ENCODE data around the gene SRSF12.

Gene SRSF12

DNA sequence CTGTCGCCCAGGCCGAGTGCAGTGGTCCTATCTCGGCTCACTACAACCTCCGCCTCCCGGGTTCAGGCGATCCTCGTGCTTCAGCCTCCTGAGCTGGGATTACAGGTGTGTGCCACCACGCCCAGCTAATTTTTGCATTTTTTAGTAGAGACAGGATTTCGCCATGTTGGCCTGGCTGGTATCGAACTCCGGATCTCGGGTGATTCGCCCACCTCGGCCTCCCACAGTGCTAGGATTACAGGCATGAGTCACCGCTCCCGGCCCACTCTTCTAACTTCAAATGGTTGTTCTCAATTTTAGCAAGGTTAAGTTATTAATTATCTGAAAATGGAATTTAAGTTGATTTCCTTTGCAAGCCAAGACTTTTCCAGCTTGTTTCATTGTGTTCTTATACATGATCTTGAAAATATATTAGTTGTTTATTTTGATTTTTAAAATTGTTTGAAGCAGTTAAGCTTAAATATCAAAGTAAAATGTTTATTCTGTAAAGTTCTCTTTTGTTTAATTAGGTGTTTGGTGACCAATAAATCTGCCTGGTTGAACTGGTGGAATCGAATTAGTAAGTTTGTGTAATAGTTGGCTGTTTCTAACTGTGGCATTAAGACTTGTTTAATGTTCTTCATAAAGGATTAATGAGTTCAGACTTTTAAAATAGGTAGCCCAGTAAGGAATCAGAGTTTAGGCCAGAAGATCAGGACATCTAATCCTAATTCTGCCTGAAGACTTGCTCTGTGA, 30.3 kb upstream of the SRSF12 start:
- H4K8ac ChIP-seq (ENCODE audit: low read depth, low read length): no peak overlapping the region
- no peak overlapping the region for H2BK5ac ChIP-seq (ENCODE audit: low read length)
- H2BK120ac ChIP-seq (ENCODE audit: low read depth, low read length): no peak overlapping the region
- no peak overlapping the region for H3K27ac ChIP-seq (ENCODE audit: low read depth, low read length)
- H3K23ac ChIP-seq (ENCODE audit: low read length): no peak overlapping the region
- peaks cover 12% of the 10 kb centered on the region for H3K27me3 ChIP-seq (ENCODE audit: insufficient read depth, low read length, poor library complexity)
- no CpG with 5 or more reads among the region's 17 CpGs for WGBS (ENCODE audit: extremely low coverage, insufficient coverage, low lambda C conversion rate)
- H3K9ac ChIP-seq (ENCODE audit: low read length): no peak overlapping the region
- no peaks in the 10 kb centered on the region for H3K4me1 ChIP-seq (ENCODE audit: control insufficient read depth, low read depth, low read length)
- DNase-seq: no peak
- H3K56ac ChIP-seq (ENCODE audit: low read length): no peak overlapping the region
- H3K4me2 ChIP-seq (ENCODE audit: low read length): no peak overlapping the region
- H2BK15ac ChIP-seq (replicated peaks; ENCODE audit: low read depth): no peak overlapping the region
- no peaks in the 10 kb centered on the region for H3K79me1 ChIP-seq (ENCODE audit: low read length)
- no peak overlapping the region for H3K4me3 ChIP-seq (ENCODE audit: low read length)
- H3K36me3 ChIP-seq (ENCODE audit: control insufficient read depth, insufficient read depth, low read length): no peaks in the 10 kb centered on the region
- no peak overlapping the region for H2AK5ac ChIP-seq (ENCODE audit: low read length)
- no peak overlapping the region for H3K18ac ChIP-seq (ENCODE audit: low read length)
- no peaks in the 10 kb centered on the region for H3K79me2 ChIP-seq (ENCODE audit: control insufficient read depth, insufficient read depth, low read length)
- no peak overlapping the region for H3K4ac ChIP-seq (ENCODE audit: low read depth, low read length)
- H4K5ac ChIP-seq (ENCODE audit: low read length): no peak overlapping the region

DNA sequence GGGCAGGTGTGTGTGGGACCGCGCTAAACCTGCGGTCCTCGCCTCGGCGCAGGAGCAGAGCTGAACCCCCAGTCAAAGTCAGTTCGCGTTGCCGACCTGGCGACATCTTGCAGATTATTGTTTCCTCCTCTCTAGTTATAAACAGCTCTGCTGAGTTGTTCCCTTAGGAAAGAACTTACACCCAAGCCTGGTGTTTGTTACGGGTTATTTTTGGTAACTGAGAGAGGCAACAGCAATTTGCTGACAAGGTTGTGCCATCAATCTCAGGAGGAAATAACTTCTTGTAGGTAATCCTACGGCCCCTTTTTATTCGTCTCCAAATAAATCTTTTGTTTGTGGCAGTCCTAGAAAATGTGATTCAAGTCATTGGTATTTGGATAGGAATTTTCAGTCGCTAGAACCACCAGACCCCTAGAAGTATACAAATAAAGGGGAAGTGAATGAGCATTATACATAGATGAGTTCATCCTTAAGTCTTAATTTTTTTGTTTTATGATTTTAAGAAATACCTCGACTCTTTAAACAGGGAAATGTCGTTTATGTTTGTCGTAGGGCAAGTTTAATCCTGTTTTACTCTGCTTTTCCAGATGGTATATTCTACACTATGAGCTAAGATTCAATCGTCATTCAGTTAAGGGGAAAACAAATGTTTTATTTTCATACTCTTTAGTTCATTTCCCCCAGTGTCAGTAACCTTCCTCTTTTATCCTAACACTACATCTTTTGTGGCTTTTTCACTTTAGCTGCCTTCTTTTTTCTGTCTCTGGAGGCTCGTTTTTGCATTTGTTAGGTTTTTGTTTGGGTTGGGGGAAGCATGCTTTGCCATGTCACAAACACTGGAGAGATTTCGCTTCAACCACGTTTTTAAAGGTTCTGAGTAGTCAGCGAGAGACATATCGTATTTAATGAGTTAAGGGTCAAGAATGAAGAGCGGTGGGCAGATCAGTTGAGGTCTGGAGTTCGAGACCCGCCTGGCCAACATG, 29.1 kb upstream of the SRSF12 start:
- H3K4me1 ChIP-seq (ENCODE audit: control insufficient read depth, low read depth, low read length): no peaks in the 10 kb centered on the region
- H3K4ac ChIP-seq (ENCODE audit: low read depth, low read length): no peak overlapping the region
- no peak overlapping the region for H2AK5ac ChIP-seq (ENCODE audit: low read length)
- no CpG with 5 or more reads among the region's 26 CpGs for WGBS (ENCODE audit: extremely low coverage, insufficient coverage, low lambda C conversion rate)
- peak overlapping the region; percentile 63 for H3K4me2 ChIP-seq (ENCODE audit: low read length)
- H3K18ac ChIP-seq (ENCODE audit: low read length): peak overlapping the region; percentile 1
- H3K27me3 ChIP-seq (ENCODE audit: insufficient read depth, low read length, poor library complexity): peaks cover 12% of the 10 kb centered on the region
- H3K56ac ChIP-seq (ENCODE audit: low read length): peak overlapping the region; percentile 82
- no peak overlapping the region for H3K23ac ChIP-seq (ENCODE audit: low read length)
- H3K36me3 ChIP-seq (ENCODE audit: control insufficient read depth, insufficient read depth, low read length): no peaks in the 10 kb centered on the region
- no peak overlapping the region for H3K4me3 ChIP-seq (ENCODE audit: low read length)
- H2BK5ac ChIP-seq (ENCODE audit: low read length): no peak overlapping the region
- DNase-seq: peak; percentile 64
- no peak overlapping the region for H4K5ac ChIP-seq (ENCODE audit: low read length)
- no peak overlapping the region for H2BK15ac ChIP-seq (replicated peaks; ENCODE audit: low read depth)
- no peak overlapping the region for H4K8ac ChIP-seq (ENCODE audit: low read depth, low read length)
- peak overlapping the region; percentile 68 for H3K9ac ChIP-seq (ENCODE audit: low read length)
- H3K79me2 ChIP-seq (ENCODE audit: control insufficient read depth, insufficient read depth, low read length): no peaks in the 10 kb centered on the region
- no peak overlapping the region for H3K27ac ChIP-seq (ENCODE audit: low read depth, low read length)
- no peaks in the 10 kb centered on the region for H3K79me1 ChIP-seq (ENCODE audit: low read length)
- no peak overlapping the region for H2BK120ac ChIP-seq (ENCODE audit: low read depth, low read length)

DNA sequence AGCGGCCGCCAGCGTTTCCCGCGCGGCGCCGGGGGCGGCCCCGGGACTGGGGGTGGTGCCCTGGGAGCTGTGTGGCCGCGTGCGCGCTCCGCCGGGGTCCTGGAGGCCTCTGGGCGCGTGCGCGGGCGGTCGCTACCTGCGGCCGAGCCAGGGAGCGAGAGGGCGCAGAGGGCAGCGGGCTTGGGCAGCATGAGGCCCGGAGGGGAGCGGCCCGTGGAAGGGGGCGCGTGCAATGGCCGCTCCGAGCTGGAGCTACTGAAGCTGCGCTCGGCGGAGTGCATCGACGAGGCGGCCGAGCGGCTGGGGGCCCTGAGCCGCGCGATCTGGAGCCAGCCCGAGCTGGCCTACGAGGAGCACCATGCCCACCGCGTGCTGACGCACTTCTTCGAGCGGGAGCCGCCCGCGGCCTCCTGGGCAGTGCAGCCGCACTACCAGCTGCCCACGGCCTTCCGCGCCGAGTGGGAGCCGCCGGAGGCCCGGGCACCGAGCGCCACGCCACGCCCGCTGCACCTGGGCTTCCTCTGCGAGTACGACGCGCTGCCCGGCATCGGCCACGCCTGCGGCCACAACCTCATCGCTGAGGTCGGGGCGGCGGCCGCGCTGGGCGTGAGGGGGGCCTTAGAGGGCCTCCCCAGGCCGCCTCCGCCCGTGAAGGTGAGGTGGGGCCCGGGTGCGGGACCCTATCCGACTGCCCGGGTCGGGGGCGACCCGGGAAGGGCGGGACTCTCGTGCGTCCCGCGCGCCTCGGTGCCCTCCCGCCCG, 28.3 kb upstream of the SRSF12 start, which contains the start of gene PM20D2:
TSS of gene PM20D2 (plus strand) at position 100 of the 762 bp plus-strand sequence. CDS start at position 190, 90 bp downstream.
- Histone ChIP-seq H3K4me2 (ENCODE audit: low read length) (peak within 1 kb of the TSS; percentile 63), H3K27me3 (ENCODE audit: insufficient read depth, low read length, poor library complexity) (peaks cover 12% of the 10 kb centered on the region), H3K18ac (ENCODE audit: low read length) (peak within 1 kb of the TSS; percentile 1), H2BK15ac (replicated peaks; ENCODE audit: low read depth) (no peak within 1 kb of the TSS), H3K27ac (ENCODE audit: low read depth, low read length) (no peak within 1 kb of the TSS), H3K4ac (ENCODE audit: low read depth, low read length) (no peak within 1 kb of the TSS), H3K23ac (ENCODE audit: low read length) (no peak within 1 kb of the TSS), H3K9ac (ENCODE audit: low read length) (peak within 1 kb of the TSS; percentile 68), H3K36me3 (ENCODE audit: control insufficient read depth, insufficient read depth, low read length) (no peaks in the 10 kb centered on the region), H3K4me3 (ENCODE audit: low read length) (peak within 1 kb of the TSS; percentile 16), H3K79me2 (ENCODE audit: control insufficient read depth, insufficient read depth, low read length) (no peaks in the 10 kb centered on the region), H3K79me1 (ENCODE audit: low read length) (no peaks in the 10 kb centered on the region), H2AK5ac (ENCODE audit: low read length) (no peak within 1 kb of the TSS), H4K5ac (ENCODE audit: low read length) (no peak within 1 kb of the TSS), H3K56ac (ENCODE audit: low read length) (peak within 1 kb of the TSS; percentile 82), H3K4me1 (ENCODE audit: control insufficient read depth, low read depth, low read length) (no peaks in the 10 kb centered on the region), H2BK5ac (ENCODE audit: low read length) (no peak within 1 kb of the TSS), H2BK120ac (ENCODE audit: low read depth, low read length) (no peak within 1 kb of the TSS), H4K8ac (ENCODE audit: low read depth, low read length) (no peak within 1 kb of the TSS)
- no CpG with 5 or more reads among the region's 102 CpGs for WGBS (ENCODE audit: extremely low coverage, insufficient coverage, low lambda C conversion rate)
- DNase-seq: peak; percentile 69

DNA sequence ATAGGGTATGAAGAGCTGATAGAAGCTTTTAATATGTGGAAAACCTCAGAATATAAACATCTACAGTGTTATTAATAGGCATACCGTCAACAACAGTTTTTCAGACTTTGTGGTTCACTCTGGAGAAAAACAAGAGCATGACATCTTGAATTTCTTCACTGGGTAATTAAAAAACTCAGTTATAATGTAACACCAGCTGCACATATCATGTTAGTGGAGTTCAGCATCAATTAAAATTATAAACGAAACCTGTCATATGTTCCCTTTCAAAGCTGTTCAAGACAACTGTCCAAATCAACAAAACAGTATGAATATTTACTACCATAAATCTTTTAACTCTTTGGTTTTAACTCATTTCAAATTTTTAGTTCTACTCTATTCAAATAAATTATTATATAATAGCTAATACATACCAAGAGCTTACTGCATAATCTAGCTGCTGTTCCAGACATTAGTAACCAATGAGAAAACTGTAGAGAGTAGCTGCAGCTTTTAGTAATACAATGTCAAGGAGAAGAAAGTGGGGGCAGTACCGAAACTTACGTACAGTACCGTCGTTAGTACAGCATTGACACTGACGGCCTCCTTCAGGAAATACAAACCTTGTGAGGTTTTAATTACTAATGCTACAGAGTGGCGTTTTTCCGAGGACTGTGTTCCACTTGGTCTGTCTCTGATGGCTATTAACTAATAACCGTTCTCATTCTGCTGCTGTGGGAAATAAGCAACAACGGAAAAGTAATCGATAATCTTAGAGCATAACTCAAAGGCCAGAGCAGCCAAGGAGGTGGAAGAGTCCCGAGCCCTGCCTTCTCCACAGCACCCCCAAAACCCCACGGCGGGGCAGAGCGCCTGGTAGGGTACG, 27.5 kb upstream of the SRSF12 start:
- no peaks in the 10 kb centered on the region for H3K36me3 ChIP-seq (ENCODE audit: control insufficient read depth, insufficient read depth, low read length)
- no peaks in the 10 kb centered on the region for H3K79me2 ChIP-seq (ENCODE audit: control insufficient read depth, insufficient read depth, low read length)
- no peak overlapping the region for H2AK5ac ChIP-seq (ENCODE audit: low read length)
- no peak overlapping the region for H3K4me3 ChIP-seq (ENCODE audit: low read length)
- H4K5ac ChIP-seq (ENCODE audit: low read length): no peak overlapping the region
- H3K4me1 ChIP-seq (ENCODE audit: control insufficient read depth, low read depth, low read length): no peaks in the 10 kb centered on the region
- peak overlapping the region; percentile 68 for H3K9ac ChIP-seq (ENCODE audit: low read length)
- no peak overlapping the region for H2BK5ac ChIP-seq (ENCODE audit: low read length)
- peaks cover 12% of the 10 kb centered on the region for H3K27me3 ChIP-seq (ENCODE audit: insufficient read depth, low read length, poor library complexity)
- DNase-seq: peak; percentile 8
- no peaks in the 10 kb centered on the region for H3K79me1 ChIP-seq (ENCODE audit: low read length)
- no peak overlapping the region for H3K23ac ChIP-seq (ENCODE audit: low read length)
- no peak overlapping the region for H3K27ac ChIP-seq (ENCODE audit: low read depth, low read length)
- WGBS (ENCODE audit: extremely low coverage, insufficient coverage, low lambda C conversion rate): no CpG with 5 or more reads among the region's 17 CpGs
- no peak overlapping the region for H4K8ac ChIP-seq (ENCODE audit: low read depth, low read length)
- peak overlapping the region; percentile 82 for H3K56ac ChIP-seq (ENCODE audit: low read length)
- no peak overlapping the region for H2BK15ac ChIP-seq (replicated peaks; ENCODE audit: low read depth)
- H3K4ac ChIP-seq (ENCODE audit: low read depth, low read length): no peak overlapping the region
- H3K18ac ChIP-seq (ENCODE audit: low read length): no peak overlapping the region
- H2BK120ac ChIP-seq (ENCODE audit: low read depth, low read length): no peak overlapping the region
- peak overlapping the region; percentile 63 for H3K4me2 ChIP-seq (ENCODE audit: low read length)

DNA sequence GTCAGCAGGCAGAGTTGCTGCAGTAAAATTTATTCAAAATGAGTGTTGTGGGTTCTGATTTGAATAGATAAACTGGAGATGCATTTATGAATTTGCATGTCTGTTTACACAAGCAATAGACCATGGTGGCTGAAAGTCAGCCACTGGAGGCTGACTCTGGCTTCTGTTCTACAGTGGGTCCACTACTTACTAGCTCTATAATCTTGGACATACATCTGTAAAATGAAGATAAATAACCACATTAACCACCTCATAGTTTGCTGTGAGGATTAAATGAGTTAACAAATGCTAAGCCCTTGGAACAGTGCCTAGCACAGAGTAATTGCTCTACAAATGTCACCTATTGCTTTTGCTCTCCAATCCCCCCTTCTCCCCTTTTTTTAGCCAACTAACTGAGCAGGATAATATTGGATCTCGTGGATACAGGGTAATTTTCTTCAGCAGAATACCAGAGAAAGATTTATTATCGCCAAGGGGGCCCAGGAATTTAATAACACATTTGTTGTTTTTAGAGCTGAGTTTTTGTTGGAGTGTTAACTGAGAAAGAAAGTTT, 26.6 kb upstream of the SRSF12 start:
- no peak overlapping the region for H2AK5ac ChIP-seq (ENCODE audit: low read length)
- no peak overlapping the region for H3K23ac ChIP-seq (ENCODE audit: low read length)
- no peak overlapping the region for H3K18ac ChIP-seq (ENCODE audit: low read length)
- H2BK120ac ChIP-seq (ENCODE audit: low read depth, low read length): no peak overlapping the region
- no peaks in the 10 kb centered on the region for H3K36me3 ChIP-seq (ENCODE audit: control insufficient read depth, insufficient read depth, low read length)
- H3K27me3 ChIP-seq (ENCODE audit: insufficient read depth, low read length, poor library complexity): peaks cover 12% of the 10 kb centered on the region
- H3K27ac ChIP-seq (ENCODE audit: low read depth, low read length): no peak overlapping the region
- H4K5ac ChIP-seq (ENCODE audit: low read length): no peak overlapping the region
- H3K9ac ChIP-seq (ENCODE audit: low read length): no peak overlapping the region
- H4K8ac ChIP-seq (ENCODE audit: low read depth, low read length): no peak overlapping the region
- WGBS (ENCODE audit: extremely low coverage, insufficient coverage, low lambda C conversion rate): no CpG with 5 or more reads among the region's 2 CpGs
- H3K4me2 ChIP-seq (ENCODE audit: low read length): no peak overlapping the region
- H2BK15ac ChIP-seq (replicated peaks; ENCODE audit: low read depth): no peak overlapping the region
- no peaks in the 10 kb centered on the region for H3K79me2 ChIP-seq (ENCODE audit: control insufficient read depth, insufficient read depth, low read length)
- no peaks in the 10 kb centered on the region for H3K4me1 ChIP-seq (ENCODE audit: control insufficient read depth, low read depth, low read length)
- no peak for DNase-seq
- H3K79me1 ChIP-seq (ENCODE audit: low read length): no peaks in the 10 kb centered on the region
- H3K4me3 ChIP-seq (ENCODE audit: low read length): no peak overlapping the region
- no peak overlapping the region for H3K4ac ChIP-seq (ENCODE audit: low read depth, low read length)
- no peak overlapping the region for H3K56ac ChIP-seq (ENCODE audit: low read length)
- H2BK5ac ChIP-seq (ENCODE audit: low read length): no peak overlapping the region
